ENCODE measurements around the gene GALNT13. TPM values are rescaled to one million over a fixed set of nuclear protein-coding genes. Genes with fewer than 3 reads are reported as not detected.

GALNT13 gene
- total RNA-seq, 4 donors from 2014 or later, result 0.49 to 5.2 (median 1.4) TPM

DNA sequence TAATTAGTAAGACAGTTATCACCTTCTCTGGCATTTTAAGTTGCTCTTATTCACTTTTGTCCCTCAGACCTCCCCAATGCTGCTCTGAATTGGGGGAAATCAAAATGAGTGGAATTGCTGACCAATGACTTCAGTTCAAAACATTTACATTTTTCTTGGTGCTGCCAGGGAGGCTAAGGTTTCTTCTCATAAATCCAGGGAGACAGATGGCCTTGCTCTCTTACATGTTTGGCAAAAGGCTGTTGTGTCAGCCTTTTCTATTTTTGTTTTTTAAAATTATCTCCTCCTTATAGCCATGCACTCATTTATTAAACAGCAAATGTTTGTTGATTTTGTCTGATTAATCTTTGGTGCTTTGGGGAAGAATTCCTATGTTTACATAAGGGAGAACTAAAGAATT is 82.0 kb downstream of the GALNT13 start:
- intact Hi-C loops (cut with DNase I; ENCODE audit: low total_unique reads), result no loop called here
- TF ChIP-seq, protein P1, sequence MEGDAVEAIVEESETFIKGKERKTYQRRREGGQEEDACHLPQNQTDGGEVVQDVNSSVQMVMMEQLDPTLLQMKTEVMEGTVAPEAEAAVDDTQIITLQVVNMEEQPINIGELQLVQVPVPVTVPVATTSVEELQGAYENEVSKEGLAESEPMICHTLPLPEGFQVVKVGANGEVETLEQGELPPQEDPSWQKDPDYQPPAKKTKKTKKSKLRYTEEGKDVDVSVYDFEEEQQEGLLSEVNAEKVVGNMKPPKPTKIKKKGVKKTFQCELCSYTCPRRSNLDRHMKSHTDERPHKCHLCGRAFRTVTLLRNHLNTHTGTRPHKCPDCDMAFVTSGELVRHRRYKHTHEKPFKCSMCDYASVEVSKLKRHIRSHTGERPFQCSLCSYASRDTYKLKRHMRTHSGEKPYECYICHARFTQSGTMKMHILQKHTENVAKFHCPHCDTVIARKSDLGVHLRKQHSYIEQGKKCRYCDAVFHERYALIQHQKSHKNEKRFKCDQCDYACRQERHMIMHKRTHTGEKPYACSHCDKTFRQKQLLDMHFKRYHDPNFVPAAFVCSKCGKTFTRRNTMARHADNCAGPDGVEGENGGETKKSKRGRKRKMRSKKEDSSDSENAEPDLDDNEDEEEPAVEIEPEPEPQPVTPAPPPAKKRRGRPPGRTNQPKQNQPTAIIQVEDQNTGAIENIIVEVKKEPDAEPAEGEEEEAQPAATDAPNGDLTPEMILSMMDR (IDR thresholded peaks at IDR 0.05), result no peak
- TF ChIP-seq POLR2A (IDR thresholded peaks at IDR 0.05), result no peak
- DNase-seq (ENCODE audit: low spot score in 2 of 2), result no peak
- no peak overlapping the region for H3K4me3 ChIP-seq (ENCODE audit: low read depth, poor library complexity, severe bottlenecking)

GRCh38 chr2:153963256-153963655 is 91.5 kb downstream of the GALNT13 start:
- DNase-seq (ENCODE audit: low spot score in 2 of 2), result no peak
- intact Hi-C loops (cut with DNase I; ENCODE audit: low total_unique reads), result no loop called here
- WGBS, 2 donors, result 59 to 67% methylated on average over 1 of the region's 1 CpG
- H3K4me3 ChIP-seq (ENCODE audit: low read depth, poor library complexity, severe bottlenecking), result no peak overlapping the region
- TF ChIP-seq, protein P1 (IDR thresholded peaks at IDR 0.05), result no peak
- TF ChIP-seq POLR2A (IDR thresholded peaks at IDR 0.05), result no peak

- TF ChIP-seq, protein P1 (IDR thresholded peaks at IDR 0.05), result no peak
- TF ChIP-seq POLR2A (IDR thresholded peaks at IDR 0.05), result no peak
- 61 to 84% methylated on average over 5 of the region's 5 CpGs for WGBS, 2 donors
- DNase-seq (ENCODE audit: low spot score in 2 of 2), result no peak
- intact Hi-C loops (cut with DNase I; ENCODE audit: low total_unique reads), result no loop called here
- H3K4me3 ChIP-seq (ENCODE audit: low read depth, poor library complexity, severe bottlenecking), result no peak overlapping the region
Observed at GRCh38 chr2:153967248-153967973, 95.7 kb downstream of the GALNT13 start.

- no peak for TF ChIP-seq POLR2A (IDR thresholded peaks at IDR 0.05)
- TF ChIP-seq, protein P1 (IDR thresholded peaks at IDR 0.05), result no peak
- intact Hi-C loops (cut with DNase I; ENCODE audit: low total_unique reads), result no loop called here
- no peak for DNase-seq (ENCODE audit: low spot score in 2 of 2)
- no peak overlapping the region for H3K4me3 ChIP-seq (ENCODE audit: low read depth, poor library complexity, severe bottlenecking)
- 74 to 80% methylated on average over 2 of the region's 2 CpGs for WGBS, 2 donors
Observed at GRCh38 chr2:153971250-153971649, 99.5 kb downstream of the GALNT13 start.

- DNase-seq (ENCODE audit: low spot score in 2 of 2), result no peak
- 55 to 58% methylated on average over 1 of the region's 1 CpG for WGBS, 2 donors
- no peak overlapping the region for H3K4me3 ChIP-seq (ENCODE audit: low read depth, poor library complexity, severe bottlenecking)
- intact Hi-C loops (cut with DNase I; ENCODE audit: low total_unique reads), result no loop called here
- TF ChIP-seq, protein P1 (IDR thresholded peaks at IDR 0.05), result no peak
- no peak for TF ChIP-seq POLR2A (IDR thresholded peaks at IDR 0.05)
Observed at GRCh38 chr2:153971855-153972254, 100.1 kb downstream of the GALNT13 start.

DNA sequence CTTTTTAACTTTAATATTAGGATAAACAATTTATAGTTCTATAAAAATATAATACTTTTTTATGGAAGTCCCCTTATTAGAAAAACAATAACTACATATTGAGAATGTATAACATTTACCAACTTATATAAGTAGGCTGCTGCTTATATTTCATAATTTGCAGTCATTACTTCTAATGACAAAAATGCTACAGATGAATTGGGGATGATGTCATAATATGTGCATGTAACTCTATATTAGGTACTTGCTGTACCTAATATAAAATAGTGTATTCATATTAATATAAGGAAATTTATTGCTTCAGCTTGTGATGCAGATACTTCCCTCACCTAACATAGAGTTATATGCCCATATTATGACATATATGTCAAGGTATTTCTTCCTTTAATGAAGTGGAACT is 100.7 kb downstream of the GALNT13 start:
- intact Hi-C loops (cut with DNase I; ENCODE audit: low total_unique reads), result no loop called here
- DNase-seq (ENCODE audit: low spot score in 2 of 2), result no peak
- TF ChIP-seq, protein P1 (IDR thresholded peaks at IDR 0.05), result no peak
- TF ChIP-seq POLR2A (IDR thresholded peaks at IDR 0.05), result no peak
- H3K4me3 ChIP-seq (ENCODE audit: low read depth, poor library complexity, severe bottlenecking), result no peak overlapping the region

Measured in lower leg skin (tissue), 4 donors.